Activated naive CD8-positive, alpha-beta T cell treated with anti-CD3 and anti-CD28 coated beads for 36 hours (primary cell): ENCODE results near the gene RASSF5. TPM values are rescaled to one million over a fixed set of nuclear protein-coding genes. Genes with fewer than 3 reads are reported as not detected.
A peak's percentile ranks its signal among the peaks of the same experiment; 100 is the strongest.
"Not testable (repeated sequence)": the region's sequence is repeated elsewhere in the genome, so short reads cannot be mapped to it uniquely, and the experiment has no call there.

Source experiments
- DNase-seq: peaks from one replicate; pipeline ENCODE4 v3.0.0; 2021
- H3K27ac Mint-ChIP-seq: one replicate; pipeline ENCODE4 v1.8.0; 2022; ENCODE audit warnings: mild to moderate bottlenecking, moderate library complexity, mixed read lengths
- H3K27me3 Mint-ChIP-seq: one replicate; pipeline ENCODE4 v1.8.0; 2022; ENCODE audit warnings: mild to moderate bottlenecking, mixed read lengths
- H3K36me3 Mint-ChIP-seq: one replicate; pipeline ENCODE4 v1.8.0; 2021; ENCODE audit warnings: mild to moderate bottlenecking, mixed read lengths
- H3K4me1 Mint-ChIP-seq: one replicate; pipeline ENCODE4 v1.8.0; 2021; ENCODE audit warnings: mixed read lengths
- H3K4me3 Mint-ChIP-seq: one replicate; pipeline ENCODE4 v1.8.0; 2022; ENCODE audit warnings: mild to moderate bottlenecking, moderate library complexity, mixed read lengths
- H3K9me3 Mint-ChIP-seq: one replicate; pipeline ENCODE4 v1.8.0; 2022; ENCODE audit warnings: mixed read lengths
- total RNA-seq, 2 experiments: library from RNA; stranded (reverse); gene quantifications; one replicate each; pipeline ENCODE4 v1.2.3, GENCODE V29; 2021

Gene RASSF5
- total RNA-seq, 2 experiments from 2014 or later, result 223 to 226 TPM

- Mint-ChIP-seq H3K27me3 (no peaks in the 10 kb centered on the region), H3K36me3 (peaks cover 27% of the 10 kb centered on the region), H3K4me1 (peaks cover 76% of the 10 kb centered on the region), H3K27ac (peak overlapping the region; percentile 93), H3K9me3 (no peaks in the 10 kb centered on the region), H3K4me3 (peak overlapping the region; percentile 90)
- peak; percentile 72 for DNase-seq
These were observed 36.5 kb upstream of the RASSF5 start for GRCh38 chr1:206470692-206471414.

- Mint-ChIP-seq H3K27ac (peak overlapping the region; percentile 93), H3K4me3 (peak overlapping the region; percentile 90), H3K27me3 (no peaks in the 10 kb centered on the region), H3K36me3 (peaks cover 32% of the 10 kb centered on the region), H3K4me1 (peaks cover 74% of the 10 kb centered on the region), H3K9me3 (no peaks in the 10 kb centered on the region)
- DNase-seq, result peak; percentile 40
These were observed 35.9 kb upstream of the RASSF5 start for GRCh38 chr1:206471415-206471801.

GRCh38 chr1:206472024-206472423 lies 35.3 kb upstream of the RASSF5 start:
- peaks cover 69% of the 10 kb centered on the region for H3K4me1 Mint-ChIP-seq
- no peaks in the 10 kb centered on the region for H3K27me3 Mint-ChIP-seq
- peak overlapping the region; percentile 90 for H3K4me3 Mint-ChIP-seq
- H3K36me3 Mint-ChIP-seq, result peaks cover 32% of the 10 kb centered on the region
- no peaks in the 10 kb centered on the region for H3K9me3 Mint-ChIP-seq
- DNase-seq, result peak; percentile 40
- H3K27ac Mint-ChIP-seq, result peak overlapping the region; percentile 93

- Mint-ChIP-seq H3K27ac (peak overlapping the region; percentile 93), H3K9me3 (no peaks in the 10 kb centered on the region), H3K36me3 (peaks cover 32% of the 10 kb centered on the region), H3K27me3 (no peaks in the 10 kb centered on the region), H3K4me3 (peak overlapping the region; percentile 90), H3K4me1 (peaks cover 65% of the 10 kb centered on the region)
- peak; percentile 46 for DNase-seq
These were observed 34.9 kb upstream of the RASSF5 start for GRCh38 chr1:206472454-206472853.

- Mint-ChIP-seq H3K4me3 (peak overlapping the region; percentile 90), H3K36me3 (peaks cover 33% of the 10 kb centered on the region), H3K27ac (peak overlapping the region; percentile 93), H3K4me1 (peaks cover 60% of the 10 kb centered on the region), H3K27me3 (no peaks in the 10 kb centered on the region), H3K9me3 (no peaks in the 10 kb centered on the region)
- no peak for DNase-seq
These were observed 34.4 kb upstream of the RASSF5 start for GRCh38 chr1:206472886-206473285.

GRCh38 chr1:206476058-206476457 lies 31.3 kb upstream of the RASSF5 start:
- peaks cover 42% of the 10 kb centered on the region for H3K36me3 Mint-ChIP-seq
- H3K27me3 Mint-ChIP-seq, result no peaks in the 10 kb centered on the region
- no peak for DNase-seq
- H3K27ac Mint-ChIP-seq, result peak overlapping the region; percentile 67
- H3K4me1 Mint-ChIP-seq, result peaks cover 53% of the 10 kb centered on the region
- H3K4me3 Mint-ChIP-seq, result no peak overlapping the region
- H3K9me3 Mint-ChIP-seq, result no peaks in the 10 kb centered on the region

GRCh38 chr1:206476591-206476990 lies 30.7 kb upstream of the RASSF5 start:
- Mint-ChIP-seq H3K9me3 (no peaks in the 10 kb centered on the region), H3K4me3 (no peak overlapping the region), H3K4me1 (peaks cover 54% of the 10 kb centered on the region), H3K27ac (no peak overlapping the region), H3K36me3 (peaks cover 43% of the 10 kb centered on the region), H3K27me3 (no peaks in the 10 kb centered on the region)
- DNase-seq, result no peak

- H3K9me3 Mint-ChIP-seq, result no peaks in the 10 kb centered on the region
- no peak for DNase-seq
- no peaks in the 10 kb centered on the region for H3K27me3 Mint-ChIP-seq
- peak overlapping the region; percentile 31 for H3K27ac Mint-ChIP-seq
- peaks cover 39% of the 10 kb centered on the region for H3K36me3 Mint-ChIP-seq
- no peak overlapping the region for H3K4me3 Mint-ChIP-seq
- peaks cover 49% of the 10 kb centered on the region for H3K4me1 Mint-ChIP-seq
These were observed 30.2 kb upstream of the RASSF5 start for GRCh38 chr1:206477110-206477509.

GRCh38 chr1:206477581-206478380 lies 29.6 kb upstream of the RASSF5 start:
- Mint-ChIP-seq H3K9me3 (no peaks in the 10 kb centered on the region), H3K4me3 (no peak overlapping the region), H3K27me3 (no peaks in the 10 kb centered on the region), H3K27ac (no peak overlapping the region), H3K4me1 (peaks cover 42% of the 10 kb centered on the region), H3K36me3 (peaks cover 34% of the 10 kb centered on the region)
- DNase-seq, result no peak

- peaks cover 32% of the 10 kb centered on the region for H3K36me3 Mint-ChIP-seq
- H3K27ac Mint-ChIP-seq, result no peak overlapping the region
- no peaks in the 10 kb centered on the region for H3K9me3 Mint-ChIP-seq
- peaks cover 40% of the 10 kb centered on the region for H3K4me1 Mint-ChIP-seq
- DNase-seq, result no peak
- no peaks in the 10 kb centered on the region for H3K27me3 Mint-ChIP-seq
- no peak overlapping the region for H3K4me3 Mint-ChIP-seq
These were observed 28.6 kb upstream of the RASSF5 start for GRCh38 chr1:206478746-206479145.

- Mint-ChIP-seq H3K36me3 (peaks cover 27% of the 10 kb centered on the region), H3K27ac (peak overlapping the region; percentile 68), H3K27me3 (no peaks in the 10 kb centered on the region), H3K4me3 (no peak overlapping the region), H3K4me1 (peaks cover 34% of the 10 kb centered on the region), H3K9me3 (no peaks in the 10 kb centered on the region)
- peak; percentile 60 for DNase-seq
These were observed 27.9 kb upstream of the RASSF5 start for GRCh38 chr1:206479183-206480125.

- no peak overlapping the region for H3K4me3 Mint-ChIP-seq
- H3K36me3 Mint-ChIP-seq, result peaks cover 23% of the 10 kb centered on the region
- no peak for DNase-seq
- peaks cover 28% of the 10 kb centered on the region for H3K4me1 Mint-ChIP-seq
- H3K27ac Mint-ChIP-seq, result no peak overlapping the region
- H3K27me3 Mint-ChIP-seq, result no peaks in the 10 kb centered on the region
- H3K9me3 Mint-ChIP-seq, result no peaks in the 10 kb centered on the region
These were observed 27.1 kb upstream of the RASSF5 start for GRCh38 chr1:206480211-206480610.

- no peak for DNase-seq
- peaks cover 12% of the 10 kb centered on the region for H3K36me3 Mint-ChIP-seq
- no peaks in the 10 kb centered on the region for H3K9me3 Mint-ChIP-seq
- H3K4me3 Mint-ChIP-seq, result no peak overlapping the region
- no peaks in the 10 kb centered on the region for H3K27me3 Mint-ChIP-seq
- H3K4me1 Mint-ChIP-seq, result peaks cover 21% of the 10 kb centered on the region
- no peak overlapping the region for H3K27ac Mint-ChIP-seq
These were observed 24.7 kb upstream of the RASSF5 start for GRCh38 chr1:206482611-206483010.

GRCh38 chr1:206483864-206484263 lies 23.5 kb upstream of the RASSF5 start:
- H3K27me3 Mint-ChIP-seq, H3K4me3 Mint-ChIP-seq, H3K27ac Mint-ChIP-seq, H3K9me3 Mint-ChIP-seq, DNase-seq, H3K36me3 Mint-ChIP-seq: not testable (repeated sequence)
- peaks cover 21% of the 10 kb centered on the region for H3K4me1 Mint-ChIP-seq

- Mint-ChIP-seq H3K4me3 (no peak overlapping the region), H3K9me3 (no peaks in the 10 kb centered on the region), H3K4me1 (peaks cover 12% of the 10 kb centered on the region), H3K36me3 (peaks cover 4% of the 10 kb centered on the region), H3K27me3 (no peaks in the 10 kb centered on the region), H3K27ac (no peak overlapping the region)
- no peak for DNase-seq
These were observed 22.4 kb upstream of the RASSF5 start for GRCh38 chr1:206484901-206485300.
